ENCODE measurements around the gene TUBA8.
"Not testable (repeated sequence)": the region's sequence is repeated elsewhere in the genome, so short reads cannot be mapped to it uniquely, and the experiment has no call there.

The TUBA8 gene

DNA sequence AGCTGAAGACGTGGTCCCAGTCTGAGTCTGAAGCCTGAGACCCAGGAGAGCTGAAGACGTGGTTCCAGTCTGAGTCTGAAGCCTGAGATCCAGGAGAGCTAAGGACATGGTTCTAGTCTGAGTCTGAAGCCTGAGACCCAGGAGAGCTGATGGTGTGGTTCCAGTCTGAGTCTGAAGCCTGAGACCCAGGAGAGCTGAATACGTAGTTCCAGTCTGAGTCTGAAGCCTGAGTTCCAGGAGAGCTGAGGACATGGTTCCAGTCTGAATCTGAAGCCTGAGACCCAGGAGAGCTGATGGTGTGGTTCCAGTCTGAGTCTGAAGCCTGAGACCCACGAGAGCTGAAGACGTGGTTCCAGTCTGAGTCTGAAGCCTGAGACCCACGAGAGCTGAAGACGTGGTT lies 4.6 kb upstream of the TUBA8 start:
- not testable (repeated sequence) for DNase-seq (ENCODE audit: low read depth)

DNA sequence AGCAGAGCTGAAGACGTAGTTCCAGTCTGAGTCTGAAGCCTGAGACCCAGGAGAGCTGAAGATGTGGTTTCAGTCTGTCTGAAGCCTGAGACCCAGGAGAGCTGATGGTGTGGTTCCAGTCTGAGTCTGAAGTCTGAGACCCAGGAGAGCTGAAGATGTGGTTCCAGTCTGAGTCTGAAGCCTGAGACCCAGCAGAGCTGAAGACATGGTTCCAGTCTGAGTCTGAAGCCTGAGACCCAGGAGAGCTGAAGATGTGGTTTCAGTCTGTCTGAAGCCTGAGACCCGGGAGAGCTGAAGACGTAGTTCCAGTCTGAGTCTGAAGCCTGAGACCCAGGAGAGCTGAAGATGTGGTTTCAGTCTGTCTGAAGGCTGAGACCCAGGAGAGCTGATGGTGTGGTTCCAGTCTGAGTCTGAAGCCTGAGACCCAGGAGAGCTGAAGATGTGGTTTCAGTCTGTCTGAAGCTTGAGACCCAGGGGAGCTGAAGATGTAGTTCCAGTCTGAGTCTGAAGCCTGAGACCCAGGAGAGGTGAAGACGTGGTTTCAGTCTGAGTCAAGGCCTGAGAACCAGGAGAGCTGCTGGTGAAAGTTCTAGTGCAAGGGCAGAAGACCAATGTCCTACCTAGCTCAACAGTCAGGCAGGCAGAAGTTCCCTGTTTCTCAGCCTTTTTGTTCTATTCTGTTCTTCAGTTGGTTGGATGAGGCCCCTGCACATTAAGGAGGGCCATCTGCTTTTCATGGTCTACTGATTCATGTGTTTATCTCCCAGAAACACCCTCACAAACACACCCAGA lies 3.9 kb upstream of the TUBA8 start:
- DNase-seq (ENCODE audit: low read depth), result not testable (repeated sequence)

DNA sequence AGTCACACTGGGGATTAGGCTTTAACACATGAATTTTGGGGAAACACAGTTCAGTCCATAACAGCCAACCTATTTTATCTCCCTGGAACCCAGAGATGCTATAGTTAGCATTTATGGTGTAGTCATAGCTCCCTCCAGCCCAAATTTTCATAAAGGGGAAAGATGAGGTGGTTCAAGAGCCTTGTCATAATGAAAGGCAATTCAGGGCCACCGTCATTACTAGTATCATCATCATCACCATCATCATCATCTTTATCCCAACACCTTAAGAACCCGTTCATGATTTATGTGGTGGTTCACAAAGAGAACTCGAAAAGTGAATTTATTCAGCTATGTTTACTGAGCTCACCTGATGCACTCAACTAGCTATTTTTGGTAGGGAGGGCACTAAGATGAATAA lies 2.4 kb upstream of the TUBA8 start:
- DNase-seq (ENCODE audit: low read depth), result no peak

DNA sequence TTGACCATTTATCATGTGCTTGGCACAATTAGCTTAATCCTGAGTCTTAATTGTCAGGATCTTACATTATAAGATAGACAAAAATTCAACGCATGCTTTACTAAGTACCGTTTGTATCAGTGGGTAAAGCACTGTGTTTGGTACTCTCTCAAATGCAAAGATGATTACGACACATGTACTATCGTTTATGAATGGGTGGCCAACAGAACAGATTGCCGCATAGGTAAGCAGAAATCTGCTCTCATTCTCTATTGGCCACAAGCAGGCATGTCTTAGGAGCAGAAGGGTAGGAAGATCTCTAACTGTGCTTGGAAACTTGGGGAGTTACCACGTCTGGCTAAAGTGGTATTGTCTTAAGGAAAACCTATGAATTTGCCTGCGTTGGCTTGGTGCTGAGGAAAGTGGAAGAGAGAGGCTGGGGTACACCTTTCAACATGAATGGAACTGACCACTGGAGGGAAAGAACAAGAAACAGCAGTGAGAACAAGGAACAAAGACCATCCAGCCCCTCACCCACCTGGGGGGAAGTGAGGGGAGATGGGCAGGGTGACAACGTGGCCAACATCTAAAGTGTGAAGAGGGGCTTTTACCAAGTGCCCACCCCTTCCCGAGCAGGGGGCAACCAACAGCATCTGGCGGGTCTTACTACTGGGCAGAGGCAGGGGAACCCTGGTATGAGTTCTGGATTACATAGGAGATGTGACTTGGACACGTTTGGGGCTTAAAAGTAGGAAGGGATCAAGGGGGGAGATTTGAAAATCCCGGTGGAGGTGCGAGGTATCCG lies 1.0 kb upstream of the TUBA8 start:
- DNase-seq (ENCODE audit: low read depth), result no peak

DNA sequence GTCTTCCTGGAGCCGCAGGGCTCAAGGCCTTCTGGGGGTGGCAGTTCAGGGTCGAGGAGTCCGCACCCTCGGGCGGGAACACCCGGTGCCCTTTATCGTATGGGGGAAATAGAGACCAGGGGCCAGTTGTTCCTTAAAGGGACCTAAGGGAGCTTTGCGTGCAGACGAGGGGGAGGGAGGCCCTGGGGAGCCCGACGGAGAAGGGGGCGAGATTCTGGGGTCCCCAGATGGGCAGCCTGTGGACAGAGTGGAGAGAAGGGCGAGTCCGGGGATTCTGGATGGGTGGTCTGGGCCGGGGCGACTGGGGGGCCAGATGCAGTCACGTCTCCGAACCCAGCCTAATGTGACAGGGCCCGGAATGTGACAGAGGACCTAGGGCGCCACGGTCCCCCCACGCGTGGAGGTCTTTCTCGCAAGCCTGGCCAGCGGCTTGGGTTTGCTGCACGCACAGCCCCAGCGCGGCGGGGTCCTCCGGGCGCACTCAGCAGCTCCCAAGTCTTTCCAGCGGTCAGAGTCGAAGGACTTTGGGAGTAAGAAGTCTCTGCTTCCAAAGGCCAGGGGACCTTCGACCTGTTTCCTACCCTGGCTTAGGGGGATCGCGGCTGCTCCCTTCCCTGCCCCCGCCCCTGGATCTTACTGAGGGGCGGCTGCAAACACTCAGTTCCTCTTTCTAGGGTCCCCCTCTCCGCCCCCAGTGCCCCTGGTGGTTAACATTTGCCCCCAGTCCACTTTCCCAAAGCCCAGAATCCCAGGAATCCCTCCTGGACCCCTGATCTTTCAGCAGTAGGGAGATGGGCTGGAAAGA lies 547 bp downstream of the TUBA8 start:
- DNase-seq (ENCODE audit: low read depth), result no peak

DNA sequence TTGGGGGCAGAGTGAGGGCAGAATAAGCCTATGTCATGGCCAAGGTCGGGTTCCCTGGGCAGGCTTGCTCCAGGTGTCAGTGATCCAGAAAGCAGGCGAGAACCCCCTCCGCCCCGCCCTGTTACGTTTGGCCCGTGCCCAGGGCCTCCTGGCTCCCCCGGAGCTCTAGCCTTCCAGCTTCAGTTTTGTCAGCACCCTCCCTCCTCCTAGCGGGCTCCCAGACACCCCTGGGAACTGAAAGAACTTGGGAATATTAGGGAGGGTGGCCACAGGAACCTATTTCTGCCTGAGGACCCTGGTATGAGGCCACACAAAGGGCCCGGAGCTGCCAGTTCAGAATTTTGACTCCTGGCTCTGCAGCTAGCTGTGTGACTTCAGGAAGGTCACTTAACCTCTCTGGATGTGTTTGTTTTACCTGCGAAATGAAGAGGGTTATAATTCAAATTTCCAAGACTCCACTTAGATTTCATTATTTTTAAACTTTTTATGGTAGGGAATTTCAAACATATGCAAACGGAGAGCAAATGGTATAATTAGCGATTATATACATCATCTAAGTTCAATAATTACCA lies 1.2 kb downstream of the TUBA8 start:
- DNase-seq (ENCODE audit: low read depth), result no peak

DNA sequence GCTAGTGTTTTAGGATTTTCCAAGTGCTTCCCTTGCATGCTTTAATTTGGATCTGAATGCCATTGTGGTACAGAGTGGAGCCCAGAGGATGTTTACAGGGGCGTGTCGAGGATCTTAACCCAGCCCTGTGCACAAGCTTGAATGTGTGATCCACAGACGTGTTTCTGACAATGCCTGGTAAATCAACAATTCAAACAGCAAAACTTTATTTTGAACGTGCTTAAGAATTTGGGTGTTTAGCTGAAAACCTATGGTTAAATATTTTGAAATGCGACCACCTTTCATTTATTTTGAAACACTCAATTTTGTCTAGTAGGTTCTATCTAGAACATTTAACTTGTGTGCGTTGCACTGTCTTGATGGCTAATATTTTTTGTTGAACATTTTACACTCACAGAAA lies 1.8 kb downstream of the TUBA8 start:
- no peak for DNase-seq (ENCODE audit: low read depth)

DNA sequence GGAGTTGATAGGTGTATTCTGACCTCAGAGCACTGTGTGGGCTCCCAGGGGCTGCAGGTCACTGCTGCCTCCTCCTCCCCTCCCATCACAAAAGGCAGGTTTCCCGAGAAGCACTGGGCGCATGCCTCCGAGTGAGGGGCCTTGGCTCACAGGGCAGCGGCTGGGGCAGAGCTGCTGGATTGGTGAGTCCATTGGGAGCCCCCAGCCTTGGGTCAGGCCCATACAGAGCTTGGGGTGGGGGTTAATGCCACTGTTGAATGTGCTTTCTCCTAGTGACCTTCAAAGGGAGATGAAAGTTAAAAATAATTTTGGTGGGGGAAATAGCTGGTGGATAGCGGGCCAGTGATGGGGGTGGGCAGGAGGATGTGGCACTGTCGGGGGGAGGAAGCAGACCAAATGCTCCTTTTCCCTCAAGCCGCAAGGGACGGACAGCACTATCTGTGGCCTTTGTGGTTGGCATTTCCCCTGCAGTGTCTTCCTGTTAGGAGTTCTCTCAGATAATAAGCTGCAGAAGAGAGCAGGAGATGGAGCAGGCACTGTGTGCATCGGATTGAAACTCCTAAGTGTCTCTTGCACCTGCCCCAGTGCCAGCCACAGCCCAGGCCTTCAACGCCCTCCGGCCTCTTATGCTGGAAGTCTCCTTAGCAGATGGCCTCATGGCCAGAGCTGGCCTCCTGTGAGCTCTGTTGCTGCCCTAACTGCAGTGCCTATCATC lies 3.2 kb downstream of the TUBA8 start:
- no peak for DNase-seq (ENCODE audit: low read depth)

DNA sequence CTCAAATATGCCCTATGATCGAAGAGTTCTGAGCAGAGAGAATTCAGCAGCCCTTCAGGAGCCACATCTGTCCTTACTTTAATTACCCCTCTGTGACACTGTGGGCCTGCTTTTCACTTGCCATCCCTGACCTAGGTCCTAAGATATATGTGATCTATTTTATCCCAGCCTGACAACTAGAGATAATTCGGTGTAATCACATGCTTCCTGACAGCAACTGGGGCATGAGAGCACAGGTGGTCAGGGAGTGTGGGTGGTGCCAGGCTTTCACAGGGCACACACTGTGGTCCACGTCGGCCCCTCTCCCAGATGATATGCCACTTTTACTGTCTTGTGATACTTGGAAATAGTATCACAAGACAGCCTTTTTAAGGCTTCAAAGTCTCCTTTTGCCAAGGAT lies 3.9 kb downstream of the TUBA8 start:
- DNase-seq (ENCODE audit: low read depth), result no peak

DNA sequence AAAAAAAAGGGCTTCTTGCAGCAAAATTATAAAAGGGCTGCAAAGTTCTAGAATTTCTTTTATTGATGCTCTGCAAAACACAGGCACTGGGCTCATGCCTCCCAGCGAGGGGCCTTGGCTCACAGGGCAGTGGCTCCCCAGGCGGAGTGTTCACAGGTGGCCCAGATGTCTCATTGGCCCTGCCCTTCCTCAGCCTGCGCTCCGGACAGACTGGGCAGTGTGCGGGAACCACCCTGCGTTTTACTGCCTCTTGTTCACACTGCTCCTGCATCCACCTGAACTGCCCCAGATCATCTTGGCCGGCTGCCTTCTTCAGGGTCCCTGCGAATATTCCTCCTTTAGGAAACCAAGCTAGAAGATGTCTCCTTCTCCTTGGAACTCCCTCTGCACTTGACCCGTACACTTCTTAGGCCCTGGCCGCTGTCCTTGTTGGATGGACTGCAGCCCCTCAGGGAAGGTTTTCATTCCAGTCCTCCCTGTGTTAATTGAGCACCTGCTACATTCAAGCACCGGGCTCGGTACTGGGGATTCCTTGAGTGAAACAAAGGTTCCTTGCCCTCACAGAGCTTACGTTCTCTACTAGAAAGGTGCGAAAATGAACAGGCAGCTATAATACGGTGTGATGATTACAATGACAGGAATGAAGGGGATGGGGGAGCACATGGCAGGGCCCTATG lies 4.5 kb downstream of the TUBA8 start:
- no peak for DNase-seq (ENCODE audit: low read depth)

DNA sequence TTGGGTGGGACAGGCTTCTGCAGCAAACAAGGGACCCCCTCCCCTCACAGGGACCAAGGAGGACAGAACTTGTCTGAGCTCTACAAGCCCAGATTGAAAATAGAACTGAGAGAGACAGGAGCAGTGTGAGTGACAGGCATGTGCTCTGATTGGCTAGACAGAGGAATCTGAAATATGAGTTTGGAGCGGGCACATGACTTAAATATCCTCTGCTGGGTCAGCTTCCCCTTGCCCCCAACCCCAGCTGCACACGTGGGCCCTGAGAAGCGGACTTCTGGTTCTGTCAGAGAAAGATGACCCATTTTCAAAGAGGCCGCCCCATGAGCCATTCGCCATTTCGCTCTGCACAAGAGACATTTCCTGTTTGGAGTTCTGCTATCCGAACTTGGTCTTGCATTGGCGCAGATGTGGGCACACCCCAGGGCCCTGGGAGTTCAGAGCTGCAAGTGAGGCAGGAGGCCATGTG lies 5.3 kb downstream of the TUBA8 start:
- no peak for DNase-seq (ENCODE audit: low read depth)

DNA sequence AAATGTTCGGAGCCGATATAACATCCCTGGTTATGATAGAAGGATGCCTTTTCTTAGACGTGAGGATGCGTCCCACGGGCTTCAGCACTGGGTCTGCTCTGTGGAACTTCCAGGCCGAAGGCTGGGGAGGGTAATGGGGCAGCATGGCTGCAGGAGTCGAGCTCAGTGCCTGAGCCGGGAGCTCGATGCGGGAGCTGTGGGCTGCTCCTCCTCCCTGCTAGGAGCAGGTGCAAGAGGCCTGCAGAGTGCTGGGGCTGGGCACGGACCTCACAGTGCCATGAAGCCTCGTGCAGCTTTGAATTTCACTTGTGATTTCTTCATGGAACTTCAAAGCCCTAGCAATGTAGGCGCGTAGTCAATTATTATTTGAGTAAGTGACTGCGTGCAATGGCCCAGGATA lies 6.0 kb downstream of the TUBA8 start:
- no peak for DNase-seq (ENCODE audit: low read depth)

DNA sequence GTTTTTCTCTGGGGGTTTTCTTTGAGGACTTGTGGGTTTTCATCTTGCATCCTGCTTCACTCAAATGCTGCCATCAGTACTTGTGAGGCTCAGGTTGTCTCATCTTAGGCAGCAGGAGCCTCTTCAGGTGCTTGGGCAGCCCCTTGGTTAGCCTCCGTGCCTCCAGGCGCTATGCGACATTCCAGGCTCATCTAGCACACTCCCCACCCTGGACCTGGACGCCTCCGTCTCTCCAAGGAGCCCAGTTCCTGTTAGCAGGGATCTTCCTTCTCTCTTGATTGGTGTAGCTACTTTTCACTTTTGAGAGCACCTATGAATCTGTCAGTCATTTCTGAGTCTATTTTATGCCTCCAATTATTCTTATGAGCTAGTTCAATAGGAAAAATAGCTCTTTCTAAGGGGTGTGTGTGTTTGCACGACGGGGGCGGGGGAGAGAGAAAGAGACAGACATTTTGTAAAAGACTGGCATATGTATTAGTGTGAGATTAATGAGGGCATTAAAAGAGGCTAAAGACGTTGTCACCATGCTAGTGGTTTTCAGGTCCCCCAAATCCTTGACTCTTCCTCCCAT lies 7.8 kb downstream of the TUBA8 start:
- no peak for DNase-seq (ENCODE audit: low read depth)

DNA sequence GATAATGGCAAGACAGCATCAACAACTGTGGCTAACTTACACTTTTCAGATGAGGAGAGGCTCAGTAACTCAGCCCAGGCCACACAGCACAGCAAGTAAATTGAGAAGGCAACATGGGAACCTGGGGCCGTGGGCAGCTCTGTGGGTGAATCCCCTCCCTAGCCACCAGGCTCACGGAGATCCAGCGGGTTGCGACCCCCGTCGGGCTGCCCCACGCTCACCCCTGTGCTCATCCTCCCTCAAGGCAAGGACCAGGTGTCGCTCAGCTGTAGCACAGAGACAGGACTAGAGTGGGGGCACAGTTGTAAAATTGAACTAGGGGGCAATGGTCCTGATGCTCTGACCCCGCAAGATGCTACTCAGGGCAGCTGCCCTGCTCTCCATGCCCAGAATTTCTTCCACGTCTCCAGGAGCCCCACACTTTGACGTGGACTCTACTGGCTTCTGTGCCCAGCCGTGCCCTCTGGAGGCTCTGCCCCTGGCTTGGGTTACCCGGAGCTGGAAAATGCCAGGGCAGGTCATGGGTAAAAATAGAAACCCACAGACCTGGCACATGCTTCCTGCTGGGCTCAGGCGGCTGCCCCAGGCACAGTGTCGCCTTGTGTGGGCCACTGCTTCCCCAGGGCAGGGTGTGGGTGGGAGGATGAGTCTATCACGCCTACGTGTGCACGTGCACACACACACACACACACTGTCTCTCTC lies 9.0 kb downstream of the TUBA8 start:
- no peak for DNase-seq (ENCODE audit: low read depth)

DNA sequence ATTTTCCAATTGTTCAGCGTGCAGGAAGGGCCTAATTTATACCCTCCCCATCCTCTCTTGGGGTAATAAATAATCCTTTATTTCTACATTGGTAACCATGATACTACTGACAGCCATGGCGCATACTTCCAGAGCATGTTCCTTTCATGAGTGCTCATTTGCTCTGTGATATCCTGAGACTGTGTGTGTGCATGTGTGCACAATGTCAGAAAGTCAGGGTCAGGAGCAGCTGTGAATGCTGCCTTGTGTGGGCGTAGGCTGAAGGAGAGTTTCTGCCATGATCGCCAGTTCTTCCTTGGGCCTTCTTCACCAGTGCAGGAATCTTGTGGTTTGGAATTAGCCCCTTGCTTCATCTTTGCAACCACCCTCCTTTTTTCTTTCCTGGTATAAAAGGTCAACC lies 10.2 kb downstream of the TUBA8 start:
- DNase-seq (ENCODE audit: low read depth), result no peak

DNA sequence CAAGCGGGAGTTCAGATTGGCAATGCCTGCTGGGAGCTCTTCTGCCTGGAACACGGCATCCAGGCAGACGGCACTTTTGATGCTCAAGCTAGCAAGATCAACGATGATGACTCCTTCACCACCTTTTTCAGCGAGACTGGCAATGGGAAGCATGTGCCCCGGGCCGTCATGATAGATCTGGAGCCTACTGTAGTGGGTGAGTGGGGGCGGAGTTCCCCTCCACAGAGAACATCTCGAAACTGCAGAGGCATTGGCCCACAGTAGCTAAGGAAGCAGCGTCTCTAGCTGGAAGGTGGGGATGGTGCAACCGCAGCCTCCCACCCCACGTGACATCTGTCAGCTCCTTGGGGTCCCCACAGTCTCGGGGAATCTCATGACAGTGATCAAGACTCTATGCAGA lies 10.9 kb downstream of the TUBA8 start:
- no peak for DNase-seq (ENCODE audit: low read depth)

DNA sequence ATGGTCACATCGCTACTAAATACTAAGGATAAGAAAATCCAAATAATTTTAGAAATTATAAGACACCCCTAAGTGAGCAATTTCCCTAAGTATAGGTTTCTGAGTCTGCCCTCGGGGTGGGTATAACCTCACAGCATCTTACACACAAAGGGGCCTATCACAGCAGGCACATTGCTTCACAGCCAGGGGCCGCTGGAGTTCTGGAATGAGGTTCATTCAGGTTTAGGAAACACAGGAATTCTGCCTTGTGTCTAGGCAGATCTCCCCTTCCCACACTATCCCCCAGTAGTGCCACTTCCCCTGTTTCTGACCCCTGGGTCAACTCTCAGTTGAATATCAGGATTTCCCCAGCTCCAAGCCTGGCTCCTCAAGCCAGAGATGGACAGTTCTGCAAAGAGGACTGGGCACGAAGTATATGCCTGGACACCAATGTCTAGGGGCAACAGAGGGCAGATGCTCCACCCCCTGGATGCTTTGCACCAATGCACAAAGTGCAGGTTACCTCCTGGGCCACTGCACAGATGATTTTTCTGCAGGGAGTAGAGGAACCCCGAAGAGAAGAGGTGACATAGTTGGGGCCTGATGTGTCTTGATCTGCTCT lies 11.4 kb downstream of the TUBA8 start:
- no peak for DNase-seq (ENCODE audit: low read depth)

DNA sequence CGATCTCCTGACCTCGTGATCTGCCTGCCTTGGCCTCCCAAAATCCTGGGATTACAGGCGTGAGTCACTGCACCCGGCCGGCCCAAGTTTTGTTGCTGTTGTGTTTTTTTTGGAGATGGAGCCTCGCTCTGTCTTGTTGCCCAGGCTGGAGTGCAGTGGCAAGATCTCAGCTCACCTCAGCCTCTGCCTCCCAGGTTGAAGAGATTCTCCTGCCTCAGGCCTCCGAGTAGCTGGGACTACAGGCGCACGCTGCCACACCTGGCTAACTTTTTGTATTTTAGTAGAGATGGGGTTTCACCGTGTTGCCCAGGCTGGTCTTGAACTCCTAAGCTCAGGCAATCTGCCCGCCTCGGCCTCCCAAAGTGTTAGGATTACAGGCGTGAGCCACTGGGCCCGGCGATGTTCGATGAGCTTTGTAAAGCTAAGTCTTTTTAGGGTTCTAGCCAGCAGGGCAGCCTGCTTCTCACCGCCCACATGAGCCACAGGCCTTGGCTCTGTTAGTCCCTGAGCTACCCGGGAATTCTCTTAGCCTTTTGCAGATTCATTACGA lies 12.9 kb downstream of the TUBA8 start:
- DNase-seq (ENCODE audit: low read depth), result not testable (repeated sequence)

DNA sequence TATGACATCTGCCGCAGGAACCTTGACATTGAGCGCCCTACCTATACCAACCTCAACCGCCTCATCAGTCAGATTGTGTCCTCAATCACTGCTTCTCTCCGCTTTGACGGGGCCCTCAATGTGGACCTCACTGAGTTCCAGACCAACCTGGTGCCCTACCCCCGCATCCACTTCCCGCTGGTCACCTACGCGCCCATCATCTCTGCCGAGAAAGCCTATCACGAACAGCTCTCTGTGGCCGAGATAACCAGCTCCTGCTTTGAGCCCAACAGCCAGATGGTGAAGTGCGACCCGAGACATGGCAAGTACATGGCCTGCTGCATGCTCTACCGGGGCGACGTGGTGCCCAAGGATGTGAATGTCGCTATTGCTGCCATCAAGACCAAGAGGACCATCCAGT lies 16.0 kb downstream of the TUBA8 start:
- DNase-seq (ENCODE audit: low read depth), result no peak

Measured in iris pigment epithelial cell (primary cell).